ENCODE results near the gene TMEM119.

The TMEM119 gene

GRCh38 chr12:108597559-108598471 is at the start of gene TMEM119:
Gene TMEM119, minus strand, starts transcription at chr12:108598084. Its CDS starts 5,701 bp downstream, at chr12:108592383.
- no peak for DNase-seq

GRCh38 chr12:108646600-108647579 is 49.0 kb upstream of the TMEM119 start:
- DNase-seq: no peak

- no peak for DNase-seq
Observed at GRCh38 chr12:108645686-108646599, 48.1 kb upstream of the TMEM119 start.

- DNase-seq: no peak
Observed at GRCh38 chr12:108644811-108645120, 46.9 kb upstream of the TMEM119 start.

GRCh38 chr12:108643941-108644810 is 46.3 kb upstream of the TMEM119 start:
- DNase-seq: no peak

GRCh38 chr12:108642899-108643654 is 45.2 kb upstream of the TMEM119 start:
- no peak for DNase-seq

- DNase-seq: peak; percentile 88
Observed at GRCh38 chr12:108642269-108642870, 44.5 kb upstream of the TMEM119 start.

GRCh38 chr12:108641446-108642268 is 43.8 kb upstream of the TMEM119 start:
- no peak for DNase-seq

- DNase-seq: peak; percentile 72
Observed at GRCh38 chr12:108640802-108641445, 43.0 kb upstream of the TMEM119 start.

GRCh38 chr12:108638997-108639822 is 41.3 kb upstream of the TMEM119 start:
- no peak for DNase-seq

GRCh38 chr12:108638141-108638827 is 40.4 kb upstream of the TMEM119 start:
- no peak for DNase-seq

- no peak for DNase-seq
Observed at GRCh38 chr12:108637222-108637971, 39.5 kb upstream of the TMEM119 start.

- DNase-seq: no peak
Observed at GRCh38 chr12:108635997-108636808, 38.3 kb upstream of the TMEM119 start.

- peak; percentile 32 for DNase-seq
Observed at GRCh38 chr12:108635201-108635996, 37.5 kb upstream of the TMEM119 start.

GRCh38 chr12:108634341-108634751 is 36.5 kb upstream of the TMEM119 start:
- DNase-seq: peak; percentile 64

Data from NCI-H2171 treated with DMSO at 0.1 percent for 48 hours (cell line).